Panc1 (cell line): ENCODE data around the gene BRMS1L. TPM values are rescaled to one million over a fixed set of nuclear protein-coding genes. Genes with fewer than 3 reads are reported as not detected.

Experiments
- ATAC-seq: fragments of 200-7000 bp; cut with Tn5 transposase; 2 replicates; pipeline ENCODE4 v1.9.1; 2020; ENCODE audit warnings: mild to moderate bottlenecking, moderate library complexity
- BruUV-seq: library from RNA; stranded (reverse); fragments of 400-500 nt; replicated peaks from 2 replicates; lab custom pipeline; 2021; lab: Mats Ljungman, UMichigan
- CTCF ChIA-PET: fragments of 300-600 bp; sonication (Branson Sonifier 250); formaldehyde crosslinking; loops from one replicate; lab custom pipeline; 2022; ENCODE audit warnings: antibody characterized with exemption; lab: Charles Lee
- POLR2A ChIA-PET: fragments of 300-600 bp; sonication (Branson Sonifier 250); formaldehyde crosslinking; loops from one replicate; lab custom pipeline; 2022; ENCODE audit warnings: antibody characterized with exemption; lab: Charles Lee
- DNase-seq: peaks from one replicate; pipeline ENCODE4 v3.0.0-alpha.2; 2010; ENCODE audit warnings: low read depth, low spot score
- H3K27ac ChIP-seq: 2 replicates; pipeline ENCODE4 v1.5.1; 2011; ENCODE audit warnings: mild to moderate bottlenecking, low read length, inconsistent platforms
- H3K27me3 ChIP-seq: fragments of 200-500 bp; sonication (Bioruptor generic); 2 replicates; pipeline ENCODE4 v1.6.0; 2014; ENCODE audit warnings: low read length, inconsistent platforms; ENCODE audit not compliant: control insufficient read depth, insufficient read depth
- H3K36me3 ChIP-seq: fragments of 200-500 bp; sonication (Bioruptor generic); 2 replicates; pipeline ENCODE4 v1.5.1; 2014; ENCODE audit warnings: inconsistent platforms, mild to moderate bottlenecking, low read length, moderate library complexity; ENCODE audit not compliant: control insufficient read depth, insufficient read depth
- H3K4me1 ChIP-seq: 2 replicates; pipeline ENCODE4 v1.5.1; 2011; ENCODE audit warnings: inconsistent platforms, mild to moderate bottlenecking, low read length, moderate library complexity; ENCODE audit not compliant: control insufficient read depth, insufficient read depth
- H3K4me3 ChIP-seq, 2 experiments: 2 replicates each; pipeline ENCODE4 v1.5.1; 2011 to 2012; ENCODE audit warnings: low read depth in 2 of 2, low read length in 2 of 2, mild to moderate bottlenecking in 2 of 2, inconsistent platforms in 1 of 2, moderate library complexity in 1 of 2
- H3K9me3 ChIP-seq: fragments of 200-500 bp; sonication (Bioruptor generic); 2 replicates; pipeline ENCODE4 v1.5.1; 2014; ENCODE audit warnings: low read depth, mild to moderate bottlenecking, inconsistent platforms, low read length, moderate library complexity; ENCODE audit not compliant: control insufficient read depth, insufficient read depth
- POLR2AphosphoS5 ChIP-seq: IDR thresholded peaks from 2 replicates; pipeline ENCODE4 v1.6.1; 2012; ENCODE audit warnings: mild to moderate bottlenecking, low read depth, low read length, moderate library complexity
- SIN3A ChIP-seq: IDR thresholded peaks from 2 replicates; pipeline ENCODE4 v1.6.1; 2012; ENCODE audit warnings: low read depth, mild to moderate bottlenecking, low read length, moderate library complexity, borderline replicate concordance; ENCODE audit not compliant: insufficient read depth
- TCF7L2 ChIP-seq: IDR thresholded peaks from 2 replicates; pipeline ENCODE4 v1.6.1; 2011; ENCODE audit warnings: mild to moderate bottlenecking, low read depth, low read length, inconsistent platforms
- in situ Hi-C: cut with HindIII; loops from 2 replicates; pipeline ENCODE4 v1.10.0; 2016; ENCODE audit warnings: low sequenced_read_pairs, low pct_unique_long_range_greater_than_20kb
- intact Hi-C: fragments of 100-400 bp; cut with micrococcal nuclease; formaldehyde crosslinking; loops from one replicate; pipeline ENCODE4 v1.10.0; 2022; ENCODE audit not compliant: unreplicated experiment
- total RNA-seq: library from RNA; stranded (reverse); gene quantifications from one replicate; pipeline ENCODE4 v1.2.1, GENCODE V29; 2021; ENCODE audit not compliant: unreplicated experiment
- TF ChIP-seq, protein P1 (sequence below): fragments of 450-650 bp; IDR thresholded peaks from 2 replicates; pipeline ENCODE4 v1.5.1; 2017; ENCODE audit warnings: mild to moderate bottlenecking
- TF ChIP-seq, protein P2 (sequence below), 2 experiments: IDR thresholded peaks; 2 replicates each; pipeline ENCODE4 v1.6.1; 2011 to 2012; ENCODE audit warnings: low read depth in 2 of 2, control low read depth in 1 of 2, low read length in 1 of 2, mild to moderate bottlenecking in 1 of 2, moderate library complexity in 1 of 2; ENCODE audit not compliant: insufficient read depth in 1 of 2

Gene BRMS1L
- total RNA-seq, 1 experiment from 2014 or later, result 10.5 TPM

DNA sequence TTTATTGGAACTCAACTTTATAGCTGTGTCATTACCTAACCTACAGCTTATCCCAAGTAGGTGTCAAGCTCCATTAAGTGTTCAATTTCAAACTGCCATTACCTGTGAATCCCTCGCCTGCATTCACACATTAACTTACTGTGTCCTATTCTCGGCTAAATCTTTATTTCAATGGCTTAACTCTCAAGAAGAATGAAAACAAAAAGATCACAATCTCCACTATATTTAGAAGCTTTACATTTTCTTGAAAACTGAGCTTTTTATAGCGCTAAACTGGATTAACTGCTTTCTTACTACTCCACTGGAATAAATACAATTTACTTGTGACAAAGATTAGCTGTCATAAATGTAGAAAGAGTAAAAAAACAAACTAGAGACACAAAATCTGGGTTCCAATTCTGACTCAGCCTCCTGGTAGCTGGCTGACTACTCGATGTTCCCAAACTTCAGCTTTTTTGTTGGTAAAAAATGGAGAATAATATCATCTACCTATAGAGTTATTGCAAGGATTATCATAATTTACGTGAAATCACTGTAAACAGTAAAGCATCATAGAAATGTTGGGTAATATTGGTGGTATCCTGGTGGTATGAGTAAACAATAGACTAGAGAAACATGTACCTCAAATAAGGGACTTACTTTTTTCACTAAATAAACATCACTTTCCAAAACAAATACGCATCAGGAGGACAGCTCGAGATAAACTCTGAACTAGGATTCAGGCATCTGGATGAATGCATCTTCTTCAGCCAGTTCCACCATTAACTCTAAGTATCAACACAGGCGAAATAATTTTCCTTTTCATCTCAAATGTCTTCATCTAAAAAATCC lies 18.8 kb upstream of the BRMS1L start:
- BruUV-seq, result TSS peak; percentile 74
- CTCF ChIA-PET, result no interaction called here
- H3K27me3 ChIP-seq, result no peaks in the 10 kb centered on the region; the same call in 1 of the 2 replicates
- TF ChIP-seq, protein P1, sequence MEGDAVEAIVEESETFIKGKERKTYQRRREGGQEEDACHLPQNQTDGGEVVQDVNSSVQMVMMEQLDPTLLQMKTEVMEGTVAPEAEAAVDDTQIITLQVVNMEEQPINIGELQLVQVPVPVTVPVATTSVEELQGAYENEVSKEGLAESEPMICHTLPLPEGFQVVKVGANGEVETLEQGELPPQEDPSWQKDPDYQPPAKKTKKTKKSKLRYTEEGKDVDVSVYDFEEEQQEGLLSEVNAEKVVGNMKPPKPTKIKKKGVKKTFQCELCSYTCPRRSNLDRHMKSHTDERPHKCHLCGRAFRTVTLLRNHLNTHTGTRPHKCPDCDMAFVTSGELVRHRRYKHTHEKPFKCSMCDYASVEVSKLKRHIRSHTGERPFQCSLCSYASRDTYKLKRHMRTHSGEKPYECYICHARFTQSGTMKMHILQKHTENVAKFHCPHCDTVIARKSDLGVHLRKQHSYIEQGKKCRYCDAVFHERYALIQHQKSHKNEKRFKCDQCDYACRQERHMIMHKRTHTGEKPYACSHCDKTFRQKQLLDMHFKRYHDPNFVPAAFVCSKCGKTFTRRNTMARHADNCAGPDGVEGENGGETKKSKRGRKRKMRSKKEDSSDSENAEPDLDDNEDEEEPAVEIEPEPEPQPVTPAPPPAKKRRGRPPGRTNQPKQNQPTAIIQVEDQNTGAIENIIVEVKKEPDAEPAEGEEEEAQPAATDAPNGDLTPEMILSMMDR, result no peak
- in situ Hi-C loops, result no loop called here
- peak overlapping the region; percentile 59 for H3K27ac ChIP-seq
- H3K4me1 ChIP-seq, result peaks cover 11% of the 10 kb centered on the region
- peaks cover 2% of the 10 kb centered on the region; the same call in 1 of the 2 replicates for H3K36me3 ChIP-seq
- peak overlapping the region; percentile 79 to 80 for H3K4me3 ChIP-seq
- DNase-seq (no peak), ATAC-seq (no peak)
- POLR2A ChIA-PET, result interaction anchor here (0.6 kb wide), 1 partner anchor 9 kb away, joined by 3 read pairs; no protein-coding TSS in a partner anchor
- intact Hi-C loops, result no loop called here
- H3K9me3 ChIP-seq, result no peaks in the 10 kb centered on the region

DNA sequence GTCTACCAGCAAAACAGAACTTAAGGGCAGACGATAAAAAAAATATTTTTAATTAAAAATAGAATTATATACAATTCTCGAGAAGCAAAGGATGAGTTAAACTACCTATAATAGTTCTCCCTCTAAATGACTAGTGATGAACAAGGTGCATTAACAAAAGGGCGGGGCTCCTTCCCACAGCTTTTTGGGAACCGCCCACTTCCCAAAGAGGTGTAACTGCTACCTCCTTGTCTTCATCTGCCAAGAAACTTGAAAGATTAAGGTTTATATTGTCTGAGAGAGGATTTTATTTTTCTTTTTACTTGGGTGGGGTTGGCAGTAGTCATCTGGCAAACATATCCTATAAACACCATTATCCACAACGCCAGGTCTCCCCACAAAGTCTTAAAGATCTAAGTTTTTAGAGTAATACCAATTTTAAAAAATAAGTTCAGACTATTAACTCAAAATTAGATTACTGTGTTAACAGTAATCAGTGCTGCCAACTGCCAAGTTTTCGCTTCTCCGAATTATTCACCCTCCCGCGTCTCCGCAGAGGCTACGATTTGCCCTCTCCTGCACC lies 18.0 kb upstream of the BRMS1L start:
- H3K27me3 ChIP-seq, result no peaks in the 10 kb centered on the region; the same call in 1 of the 2 replicates
- ChIA-PET POLR2A (no interaction called here), CTCF (no interaction called here)
- H3K4me1 ChIP-seq, result peaks cover 11% of the 10 kb centered on the region
- ATAC-seq (no peak), DNase-seq (no peak)
- TF ChIP-seq, protein P2, sequence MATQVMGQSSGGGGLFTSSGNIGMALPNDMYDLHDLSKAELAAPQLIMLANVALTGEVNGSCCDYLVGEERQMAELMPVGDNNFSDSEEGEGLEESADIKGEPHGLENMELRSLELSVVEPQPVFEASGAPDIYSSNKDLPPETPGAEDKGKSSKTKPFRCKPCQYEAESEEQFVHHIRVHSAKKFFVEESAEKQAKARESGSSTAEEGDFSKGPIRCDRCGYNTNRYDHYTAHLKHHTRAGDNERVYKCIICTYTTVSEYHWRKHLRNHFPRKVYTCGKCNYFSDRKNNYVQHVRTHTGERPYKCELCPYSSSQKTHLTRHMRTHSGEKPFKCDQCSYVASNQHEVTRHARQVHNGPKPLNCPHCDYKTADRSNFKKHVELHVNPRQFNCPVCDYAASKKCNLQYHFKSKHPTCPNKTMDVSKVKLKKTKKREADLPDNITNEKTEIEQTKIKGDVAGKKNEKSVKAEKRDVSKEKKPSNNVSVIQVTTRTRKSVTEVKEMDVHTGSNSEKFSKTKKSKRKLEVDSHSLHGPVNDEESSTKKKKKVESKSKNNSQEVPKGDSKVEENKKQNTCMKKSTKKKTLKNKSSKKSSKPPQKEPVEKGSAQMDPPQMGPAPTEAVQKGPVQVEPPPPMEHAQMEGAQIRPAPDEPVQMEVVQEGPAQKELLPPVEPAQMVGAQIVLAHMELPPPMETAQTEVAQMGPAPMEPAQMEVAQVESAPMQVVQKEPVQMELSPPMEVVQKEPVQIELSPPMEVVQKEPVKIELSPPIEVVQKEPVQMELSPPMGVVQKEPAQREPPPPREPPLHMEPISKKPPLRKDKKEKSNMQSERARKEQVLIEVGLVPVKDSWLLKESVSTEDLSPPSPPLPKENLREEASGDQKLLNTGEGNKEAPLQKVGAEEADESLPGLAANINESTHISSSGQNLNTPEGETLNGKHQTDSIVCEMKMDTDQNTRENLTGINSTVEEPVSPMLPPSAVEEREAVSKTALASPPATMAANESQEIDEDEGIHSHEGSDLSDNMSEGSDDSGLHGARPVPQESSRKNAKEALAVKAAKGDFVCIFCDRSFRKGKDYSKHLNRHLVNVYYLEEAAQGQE (IDR thresholded peaks at IDR 0.05; ENCODE audit: insufficient read depth in 1 of 2, low read depth in 2 of 2, low read length in 1 of 2), result no peak
- TF ChIP-seq, protein P1, result no peak
- TF ChIP-seq TCF7L2 (no peak), POLR2AphosphoS5 (no peak), SIN3A (no peak)
- no peaks in the 10 kb centered on the region for H3K9me3 ChIP-seq
- intact Hi-C loops, result no loop called here
- in situ Hi-C loops, result no loop called here
- BruUV-seq, result no TSS peak
- peak overlapping the region; percentile 77 for H3K27ac ChIP-seq
- H3K36me3 ChIP-seq, result peaks cover 2% of the 10 kb centered on the region; the same call in 1 of the 2 replicates
- peak overlapping the region; percentile 79 to 80 for H3K4me3 ChIP-seq
